GM21723 (cell line): ENCODE measurements around the gene KCNC1.

ENCODE experiments used
- ATAC-seq: cut with Tn5 transposase; IDR thresholded peaks from one replicate; pipeline ENCODE4 v1.9.1; 2021; ENCODE audit warnings: mild to moderate bottlenecking, moderate library complexity; ENCODE audit not compliant: unreplicated experiment

The KCNC1 gene

GRCh38 chr11:17786824-17787525 lies 52.4 kb downstream of the KCNC1 start:
- ATAC-seq = no peak

- ATAC-seq = no peak
Observed at GRCh38 chr11:17788084-17788483, 53.5 kb downstream of the KCNC1 start.

- ATAC-seq = no peak
Observed at GRCh38 chr11:17790453-17790852, 55.9 kb downstream of the KCNC1 start.

- no peak for ATAC-seq
Observed at GRCh38 chr11:17791144-17791543, 56.6 kb downstream of the KCNC1 start.

- no peak for ATAC-seq
Observed at GRCh38 chr11:17792161-17792560, 57.6 kb downstream of the KCNC1 start.

GRCh38 chr11:17793642-17794170 lies 59.1 kb downstream of the KCNC1 start:
- no peak for ATAC-seq

GRCh38 chr11:17794981-17795380 lies 60.4 kb downstream of the KCNC1 start:
- no peak for ATAC-seq

- no peak for ATAC-seq
Observed at GRCh38 chr11:17796154-17796553, 61.6 kb downstream of the KCNC1 start.

- no peak for ATAC-seq
Observed at GRCh38 chr11:17798253-17798652, 63.7 kb downstream of the KCNC1 start.

- no peak for ATAC-seq
Observed at GRCh38 chr11:17798716-17799115, 64.1 kb downstream of the KCNC1 start.

GRCh38 chr11:17799147-17799546 lies 64.6 kb downstream of the KCNC1 start:
- ATAC-seq = no peak

- no peak for ATAC-seq
Observed at GRCh38 chr11:17801166-17801565, 66.6 kb downstream of the KCNC1 start.

- ATAC-seq = no peak
Observed at GRCh38 chr11:17802491-17802890, 67.9 kb downstream of the KCNC1 start.

GRCh38 chr11:17803754-17804334 lies 69.3 kb downstream of the KCNC1 start:
- ATAC-seq = no peak

GRCh38 chr11:17805043-17805442 lies 70.5 kb downstream of the KCNC1 start:
- no peak for ATAC-seq

GRCh38 chr11:17805873-17806272 lies 71.3 kb downstream of the KCNC1 start:
- no peak for ATAC-seq

GRCh38 chr11:17807034-17807433 lies 72.5 kb downstream of the KCNC1 start:
- no peak for ATAC-seq

- ATAC-seq = no peak
Observed at GRCh38 chr11:17810041-17810440, 75.5 kb downstream of the KCNC1 start.

GRCh38 chr11:17810746-17811145 lies 76.2 kb downstream of the KCNC1 start:
- no peak for ATAC-seq

GRCh38 chr11:17811352-17811751 lies 76.8 kb downstream of the KCNC1 start:
- ATAC-seq = no peak

GRCh38 chr11:17812091-17812864 lies 77.7 kb downstream of the KCNC1 start:
- ATAC-seq = no peak

- no peak for ATAC-seq
Observed at GRCh38 chr11:17812865-17813187, 78.2 kb downstream of the KCNC1 start.
